Measurements from ENCODE around the gene KCNQ4. TPM values are rescaled to one million over a fixed set of nuclear protein-coding genes. Genes with fewer than 3 reads are reported as not detected.

KCNQ4 gene
- total and polyA plus RNA-seq, 2 of the 4 experiments (the other 2 are of a cell fraction) = 0.07 TPM; not detected in 1

- TF ChIP-seq CEBPB (IDR thresholded peaks at IDR 0.05; ENCODE audit: low read depth, low read length) = no peak
Observed at GRCh38 chr1:40774266-40774998, 9.2 kb upstream of the KCNQ4 start (continued).

DNA sequence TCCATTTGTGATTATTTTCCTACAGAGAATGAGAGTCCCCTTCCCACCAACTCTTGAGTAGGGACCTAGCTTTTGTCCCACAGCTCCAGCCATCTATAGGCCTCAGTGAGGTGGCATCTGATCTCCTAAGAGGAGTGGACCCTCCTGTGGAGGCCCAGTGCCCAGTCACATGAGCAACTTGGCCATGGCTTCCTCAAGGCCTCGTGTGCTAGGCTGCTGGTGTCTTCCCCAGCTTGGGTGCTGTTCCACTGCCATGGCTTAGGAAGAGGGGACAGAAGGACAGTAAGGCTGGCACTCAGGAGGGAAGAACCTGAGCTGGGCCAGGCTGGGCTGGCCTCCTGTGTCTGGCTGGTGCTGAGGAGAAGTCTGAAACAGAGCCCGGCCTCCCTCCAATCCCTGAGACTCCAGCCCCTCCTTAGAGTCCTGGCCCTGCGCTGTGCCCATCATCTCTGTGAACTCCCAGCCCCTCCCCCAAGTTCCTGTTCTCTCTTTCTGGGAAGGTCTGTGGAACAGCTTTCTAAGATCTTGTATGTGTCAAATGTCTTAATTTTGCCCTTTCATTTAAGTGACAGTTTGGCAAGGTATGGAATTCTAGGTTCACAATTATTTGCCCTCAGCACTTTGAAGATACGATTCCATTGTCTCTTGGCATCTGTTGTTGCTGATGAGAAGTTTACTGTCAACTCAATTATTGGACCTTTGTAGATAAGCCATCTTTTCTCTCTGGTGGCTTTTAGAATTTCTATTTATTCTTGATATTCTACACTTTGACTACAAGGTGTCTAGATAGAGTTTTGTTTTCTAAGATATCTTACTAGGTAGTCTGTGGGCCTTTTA lies 7.1 kb upstream of the KCNQ4 start:
- H3K36me3 ChIP-seq (ENCODE audit: control insufficient read depth, insufficient read depth, low read length) = peaks cover 4% of the 10 kb centered on the region; the same call in 1 of the 2 replicates
- no peak overlapping the region for H2AFZ ChIP-seq (replicated peaks; ENCODE audit: low read length, poor library complexity)
- no peak overlapping the region for H2AK9ac ChIP-seq (replicated peaks; ENCODE audit: low read depth, low read length, poor library complexity)
- H3K4me1 ChIP-seq (ENCODE audit: control insufficient read depth, insufficient read depth, low read length) = peaks cover 3% of the 10 kb centered on the region; the same call in 1 of the 2 replicates
- 0 out of 4 replicates have a peak, but pooled peaks cover 0 to 4% of the 10 kb centered on the region in 2 experiments for H3K79me1 ChIP-seq (ENCODE audit: low read depth in 1 of 2, low read length in 2 of 2)
- dilution Hi-C loops (cut with HindIII; ENCODE audit: low sequenced_read_pairs, unreplicated experiment) = no loop called here
- no peak overlapping the region for H3K4ac ChIP-seq (ENCODE audit: low read depth, low read length)
- H3K27me3 ChIP-seq (ENCODE audit: control insufficient read depth, insufficient read depth, low read length) = peaks cover 2% of the 10 kb centered on the region; the same call in 1 of the 2 replicates
- no peak overlapping the region for H3K9ac ChIP-seq (ENCODE audit: low read depth, low read length)
- POLR2A ChIA-PET (ENCODE audit: unreplicated experiment) = no interaction called here
- H4K5ac ChIP-seq (ENCODE audit: low read depth, low read length) = no peak overlapping the region
- H3K18ac ChIP-seq (ENCODE audit: low read depth, low read length) = no peak overlapping the region
- no peak for DNase-seq
- H2BK120ac ChIP-seq (ENCODE audit: low read depth, low read length) = no peak overlapping the region
- in situ Hi-C loops (cut with MboI; ENCODE audit: low sequenced_read_pairs) = no loop called here
- H3K9me3 ChIP-seq (ENCODE audit: control insufficient read depth, insufficient read depth, low read length) = peaks cover 6% of the 10 kb centered on the region
- no peak overlapping the region for H3K56ac ChIP-seq (ENCODE audit: extremely low read depth, insufficient read depth, low read length)
- H3K23ac ChIP-seq (ENCODE audit: low read depth, low read length) = no peak overlapping the region
- no peak overlapping the region for H3K27ac ChIP-seq (ENCODE audit: insufficient read depth, low read length)
- H2AK5ac ChIP-seq (ENCODE audit: low read depth, low read length) = no peak overlapping the region
- H2BK15ac ChIP-seq (ENCODE audit: low read depth, low read length) = no peak overlapping the region
- no CpG with 5 or more reads among the region's 4 CpGs for WGBS, 2 experiments (ENCODE audit: extremely low coverage in 2 of 2, insufficient read length in 1 of 2)
- ATAC-seq (ENCODE audit: low read depth) = no peak
- no peak overlapping the region for H2BK5ac ChIP-seq (ENCODE audit: low read depth, low read length, poor library complexity, severe bottlenecking)
- H4K8ac ChIP-seq (ENCODE audit: low read depth in 2 of 2, low read length in 2 of 2) = no peak overlapping the region
- H3K9me1 ChIP-seq (ENCODE audit: insufficient read depth, low read length) = peaks cover 6% of the 10 kb centered on the region; the same call in 1 of the 2 replicates
- TF ChIP-seq RFX5 (IDR thresholded peaks at IDR 0.05; ENCODE audit: low read depth, low read length) = no peak
- no peak for TF ChIP-seq MXI1 (IDR thresholded peaks at IDR 0.05; ENCODE audit: borderline replicate concordance, low read depth, low read length)
- TF ChIP-seq RAD21 (IDR thresholded peaks at IDR 0.05; ENCODE audit: low read length) = no peak
- TF ChIP-seq BHLHE40 (IDR thresholded peaks at IDR 0.05; ENCODE audit: low read depth, low read length) = no peak
- TF ChIP-seq RCOR1 (IDR thresholded peaks at IDR 0.05; ENCODE audit: insufficient replicate concordance, low read length) = no peak
- TF ChIP-seq NFE2L2 (IDR thresholded peaks at IDR 0.05; ENCODE audit: low read depth, low read length) = no peak
- TF ChIP-seq, protein P1, sequence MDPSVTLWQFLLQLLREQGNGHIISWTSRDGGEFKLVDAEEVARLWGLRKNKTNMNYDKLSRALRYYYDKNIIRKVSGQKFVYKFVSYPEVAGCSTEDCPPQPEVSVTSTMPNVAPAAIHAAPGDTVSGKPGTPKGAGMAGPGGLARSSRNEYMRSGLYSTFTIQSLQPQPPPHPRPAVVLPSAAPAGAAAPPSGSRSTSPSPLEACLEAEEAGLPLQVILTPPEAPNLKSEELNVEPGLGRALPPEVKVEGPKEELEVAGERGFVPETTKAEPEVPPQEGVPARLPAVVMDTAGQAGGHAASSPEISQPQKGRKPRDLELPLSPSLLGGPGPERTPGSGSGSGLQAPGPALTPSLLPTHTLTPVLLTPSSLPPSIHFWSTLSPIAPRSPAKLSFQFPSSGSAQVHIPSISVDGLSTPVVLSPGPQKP (IDR thresholded peaks at IDR 0.05; ENCODE audit: borderline replicate concordance, low read depth, low read length) = no peak
- TF ChIP-seq POLR2A (IDR thresholded peaks at IDR 0.05; ENCODE audit: low read depth, low read length) = no peak
- TF ChIP-seq, protein P2, sequence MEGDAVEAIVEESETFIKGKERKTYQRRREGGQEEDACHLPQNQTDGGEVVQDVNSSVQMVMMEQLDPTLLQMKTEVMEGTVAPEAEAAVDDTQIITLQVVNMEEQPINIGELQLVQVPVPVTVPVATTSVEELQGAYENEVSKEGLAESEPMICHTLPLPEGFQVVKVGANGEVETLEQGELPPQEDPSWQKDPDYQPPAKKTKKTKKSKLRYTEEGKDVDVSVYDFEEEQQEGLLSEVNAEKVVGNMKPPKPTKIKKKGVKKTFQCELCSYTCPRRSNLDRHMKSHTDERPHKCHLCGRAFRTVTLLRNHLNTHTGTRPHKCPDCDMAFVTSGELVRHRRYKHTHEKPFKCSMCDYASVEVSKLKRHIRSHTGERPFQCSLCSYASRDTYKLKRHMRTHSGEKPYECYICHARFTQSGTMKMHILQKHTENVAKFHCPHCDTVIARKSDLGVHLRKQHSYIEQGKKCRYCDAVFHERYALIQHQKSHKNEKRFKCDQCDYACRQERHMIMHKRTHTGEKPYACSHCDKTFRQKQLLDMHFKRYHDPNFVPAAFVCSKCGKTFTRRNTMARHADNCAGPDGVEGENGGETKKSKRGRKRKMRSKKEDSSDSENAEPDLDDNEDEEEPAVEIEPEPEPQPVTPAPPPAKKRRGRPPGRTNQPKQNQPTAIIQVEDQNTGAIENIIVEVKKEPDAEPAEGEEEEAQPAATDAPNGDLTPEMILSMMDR (conservative IDR thresholded peaks at IDR 0.05; ENCODE audit: low read depth, low read length) = no peak
- no peak overlapping the region for H2BK20ac ChIP-seq (ENCODE audit: low read depth, low read length)
- no peak overlapping the region for H3K4me3 ChIP-seq (ENCODE audit: insufficient read depth, low read depth, low read length)
- no TSS peak for BruUV-seq (replicated peaks)
- H4K20me1 ChIP-seq (ENCODE audit: insufficient read depth, low read length) = no peaks in the 10 kb centered on the region
- H3K4me2 ChIP-seq (ENCODE audit: low read depth, low read length) = no peak overlapping the region
- no peak overlapping the region for H4K91ac ChIP-seq (ENCODE audit: insufficient read depth, low read depth, low read length)
- no peak overlapping the region for H3K14ac ChIP-seq (replicated peaks; ENCODE audit: low read depth, low read length)
- intact Hi-C loops (cut with micrococcal nuclease) = no loop called here
- CTCF ChIA-PET = no interaction called here

Data from IMR-90 (cell line).